H1 (cell line): Measurements from ENCODE around the gene ZNF619. TPM values are rescaled to one million over a fixed set of nuclear protein-coding genes. Genes with fewer than 3 reads are reported as not detected.

Source experiments
- CTCF ChIA-PET: fragments of 300-600 bp; sonication (Branson Sonifier 250); formaldehyde crosslinking; loops from one replicate; lab custom pipeline; 2021; ENCODE audit not compliant: partially characterized antibody; lab: Charles Lee
- POLR2A ChIA-PET: fragments of 300-600 bp; sonication (Branson Sonifier 250); formaldehyde crosslinking; loops from one replicate; lab custom pipeline; 2021; ENCODE audit warnings: inconsistent platforms; ENCODE audit not compliant: partially characterized antibody; lab: Charles Lee
- DNase-seq, 2 experiments: peaks; one replicate each; pipeline versions ENCODE4 v3.0.0 to v3.0.0-alpha.2; 2010 to 2022; ENCODE audit warnings: low spot score in 2 of 2, low read depth in 1 of 2, mixed read lengths in 1 of 2
- FAIRE-seq: peaks from 2 replicates; lab custom pipeline; 2011; peaks lifted over from hg19 to GRCh38; lab: Jason Lieb, UNC
- H2AFZ ChIP-seq: 2 replicates; pipeline ENCODE4 v1.8.1; 2012; ENCODE audit warnings: low read length, inconsistent platforms
- H2AK5ac ChIP-seq: 2 replicates; pipeline ENCODE4 v1.6.1; 2013; ENCODE audit warnings: low read depth, low read length
- H2BK120ac ChIP-seq: replicated peaks from 2 replicates; pipeline ENCODE3; 2013; ENCODE audit warnings: low read depth, low read length, inconsistent platforms
- H2BK12ac ChIP-seq: 2 replicates; pipeline ENCODE4 v1.6.1; 2013; ENCODE audit warnings: low read depth, low read length
- H2BK15ac ChIP-seq: 2 replicates; pipeline ENCODE4 v1.6.1; 2013; ENCODE audit warnings: low read length
- H2BK20ac ChIP-seq: 2 replicates; pipeline ENCODE4 v1.6.1; 2013; ENCODE audit warnings: low read length
- H2BK5ac ChIP-seq: 2 replicates; pipeline ENCODE4 v1.6.1; 2013; ENCODE audit warnings: low read depth, low read length
- H3K14ac ChIP-seq: 2 replicates; pipeline ENCODE4 v1.6.1; 2013; ENCODE audit warnings: inconsistent platforms; ENCODE audit not compliant: insufficient read length
- H3K18ac ChIP-seq: 2 replicates; pipeline ENCODE4 v1.6.1; 2013; ENCODE audit warnings: low read length; ENCODE audit errors: extremely low read depth
- H3K23ac ChIP-seq: 2 replicates; pipeline ENCODE4 v1.6.1; 2013; ENCODE audit warnings: inconsistent platforms; ENCODE audit not compliant: insufficient read length
- H3K23me2 ChIP-seq: 2 replicates; pipeline ENCODE4 v1.6.1; 2013; ENCODE audit warnings: low read depth, low read length
- H3K27ac ChIP-seq: 2 replicates; pipeline ENCODE4 v1.6.1; 2011; ENCODE audit warnings: low read depth, low read length, inconsistent platforms
- H3K27me3 ChIP-seq, 4 experiments: replicated peaks in 1 of 4; 1 replicate in 1 of 4; 2 replicates in 3 of 4; pipeline versions ENCODE4 v1.6.1 to v1.8.1; 2011 to 2013; ENCODE audit warnings: low read length in 3 of 4, mild to moderate bottlenecking in 3 of 4, inconsistent platforms in 2 of 4, mixed read lengths in 2 of 4, moderate library complexity in 1 of 4; ENCODE audit not compliant: control insufficient read depth in 3 of 4, insufficient read depth in 3 of 4; ENCODE audit errors: extremely low read depth in 1 of 4
- H3K36me3 ChIP-seq, 4 experiments: 2 replicates each; pipeline versions ENCODE4 v1.6.1 to v1.8.1; 2011 to 2013; ENCODE audit warnings: mild to moderate bottlenecking in 4 of 4, low read length in 3 of 4, moderate library complexity in 2 of 4, control low read depth in 1 of 4, inconsistent platforms in 1 of 4; ENCODE audit not compliant: insufficient read depth in 4 of 4, control insufficient read depth in 2 of 4
- H3K4ac ChIP-seq: replicated peaks from 2 replicates; pipeline ENCODE3; 2013; ENCODE audit warnings: low read length, low read depth, mixed read lengths, inconsistent platforms; ENCODE audit not compliant: insufficient read length
- H3K4me1 ChIP-seq, 4 experiments: replicated peaks in 1 of 4; 1 replicate in 1 of 4; 2 replicates in 3 of 4; pipeline versions ENCODE4 v1.6.1 to v1.8.1; 2011 to 2013; ENCODE audit warnings: low read length in 3 of 4, inconsistent platforms in 2 of 4, mixed read lengths in 1 of 4; ENCODE audit not compliant: insufficient read depth in 4 of 4, control insufficient read depth in 3 of 4
- H3K4me2 ChIP-seq, 2 experiments: 2 replicates each; pipeline versions ENCODE4 v1.6.1 to v1.8.1; 2011 to 2013; ENCODE audit warnings: low read depth in 2 of 2, low read length in 2 of 2, control low read depth in 1 of 2, inconsistent platforms in 1 of 2, mild to moderate bottlenecking in 1 of 2; ENCODE audit not compliant: insufficient read depth in 1 of 2
- H3K4me3 ChIP-seq, 4 experiments: fragments of 200-600, 300-600 bp in 1 of 4; sonication (generic), shearing (Covaris generic), sonication (Bioruptor Twin) in 1 of 4; 2 replicates each; pipeline versions ENCODE4 v1.5.1 to v1.8.1; 2011 to 2016; ENCODE audit warnings: low read length in 4 of 4, low read depth in 3 of 4, control low read depth in 2 of 4, inconsistent platforms in 2 of 4, mild to moderate bottlenecking in 2 of 4, mixed read lengths in 1 of 4, moderate library complexity in 1 of 4; ENCODE audit not compliant: insufficient read depth in 2 of 4; ENCODE audit errors: extremely low read depth in 1 of 4
- H3K56ac ChIP-seq: replicated peaks from 2 replicates; pipeline ENCODE3; 2013; ENCODE audit warnings: low read depth, mild to moderate bottlenecking, mixed read lengths, low read length, inconsistent platforms; ENCODE audit not compliant: insufficient read length
- H3K79me1 ChIP-seq: 2 replicates; pipeline ENCODE4 v1.6.1; 2013; ENCODE audit warnings: low read depth, low read length, control low read depth
- H3K79me2 ChIP-seq, 2 experiments: 2 replicates each; pipeline versions ENCODE4 v1.6.1 to v1.8.1; 2012 to 2013; ENCODE audit warnings: low read length in 2 of 2, mild to moderate bottlenecking in 2 of 2, inconsistent platforms in 1 of 2; ENCODE audit not compliant: insufficient read depth in 2 of 2, control insufficient read depth in 1 of 2
- H3K9ac ChIP-seq, 4 experiments: replicated peaks in 1 of 4; 1 replicate in 1 of 4; 2 replicates in 3 of 4; pipeline versions ENCODE4 v1.6.1 to v1.8.1; 2011 to 2013; ENCODE audit warnings: low read depth in 3 of 4, low read length in 3 of 4, control low read depth in 2 of 4, mild to moderate bottlenecking in 2 of 4, moderate library complexity in 2 of 4, inconsistent platforms in 1 of 4; ENCODE audit errors: extremely low read depth in 1 of 4
- H3K9me3 ChIP-seq, 2 experiments: 2 replicates each; pipeline versions ENCODE4 v1.6.1 to v1.8.1; 2012 to 2013; ENCODE audit warnings: mild to moderate bottlenecking in 2 of 2, moderate library complexity in 2 of 2, control low read depth in 1 of 2, inconsistent platforms in 1 of 2, low read depth in 1 of 2, low read length in 1 of 2, mixed read lengths in 1 of 2; ENCODE audit not compliant: insufficient read depth in 2 of 2
- H4K20me1 ChIP-seq, 2 experiments: replicated peaks in 1 of 2; 2 replicates each; pipeline versions ENCODE3 to v1.8.1; 2011 to 2013; ENCODE audit warnings: inconsistent platforms in 2 of 2, low read length in 2 of 2, mild to moderate bottlenecking in 1 of 2; ENCODE audit not compliant: insufficient read depth in 2 of 2, control insufficient read depth in 1 of 2
- H4K5ac ChIP-seq: 2 replicates; pipeline ENCODE4 v1.6.1; 2013; ENCODE audit warnings: low read length, low read depth, mixed read lengths, inconsistent platforms; ENCODE audit not compliant: insufficient read length
- H4K8ac ChIP-seq: 2 replicates; pipeline ENCODE4 v1.8.0; 2013; ENCODE audit warnings: mild to moderate bottlenecking, moderate library complexity, low read length, inconsistent platforms; ENCODE audit not compliant: insufficient read depth; ENCODE audit errors: extremely low read depth
- H4K91ac ChIP-seq: replicated peaks from 2 replicates; pipeline ENCODE3; 2013; ENCODE audit warnings: low read length, mixed read lengths, inconsistent platforms; ENCODE audit not compliant: insufficient read length
- BCL11A ChIP-seq, 2 experiments: IDR thresholded peaks; one replicate each; pipeline ENCODE4 v1.6.1; 2011; ENCODE audit warnings: low read depth in 2 of 2, low read length in 2 of 2, mild to moderate bottlenecking in 2 of 2
- CREB1 ChIP-seq: IDR thresholded peaks from 2 replicates; pipeline ENCODE4 v1.6.1; 2012; ENCODE audit warnings: inconsistent platforms
- FOSL1 ChIP-seq: IDR thresholded peaks from 2 replicates; pipeline ENCODE4 v1.6.1; 2011; ENCODE audit warnings: mild to moderate bottlenecking, low read depth, low read length, moderate library complexity; ENCODE audit not compliant: insufficient read depth
- KDM1A ChIP-seq: fragments of 200-600, 300-600 bp; sonication (generic); IDR thresholded peaks from 2 replicates; pipeline ENCODE4 v1.7.1; 2016; ENCODE audit warnings: mild to moderate bottlenecking, low read length, borderline replicate concordance
- NANOG ChIP-seq: IDR thresholded peaks from 2 replicates; pipeline ENCODE4 v1.6.1; 2011; ENCODE audit warnings: low read length, low read depth, mild to moderate bottlenecking, inconsistent platforms; ENCODE audit not compliant: insufficient read depth, poor library complexity, severe bottlenecking
- POLR2AphosphoS5 ChIP-seq: IDR thresholded peaks from 2 replicates; pipeline ENCODE4 v1.6.1; 2011; ENCODE audit warnings: low read depth, low read length
- RBBP5 ChIP-seq: IDR thresholded peaks from 2 replicates; pipeline ENCODE4 v1.7.1; 2012; ENCODE audit warnings: low read depth, mild to moderate bottlenecking, inconsistent platforms, low read length, moderate library complexity, borderline replicate concordance
- RXRA ChIP-seq: IDR thresholded peaks from 2 replicates; pipeline ENCODE4 v1.6.1; 2011; ENCODE audit warnings: low read depth, mild to moderate bottlenecking, low read length, moderate library complexity; ENCODE audit not compliant: insufficient read depth
- SIN3A ChIP-seq, 2 experiments: IDR thresholded peaks in 1 of 2; conservative IDR thresholded peaks in 1 of 2; 2 replicates each; pipeline ENCODE4 v1.6.1; 2011 to 2012; ENCODE audit warnings: low read length in 2 of 2, improper control_type of control experiment in 1 of 2, low read depth in 1 of 2, mild to moderate bottlenecking in 1 of 2
- SIX5 ChIP-seq: IDR thresholded peaks from 2 replicates; pipeline ENCODE4 v1.6.1; 2011; ENCODE audit warnings: mild to moderate bottlenecking, low read depth, low read length
- SP4 ChIP-seq: IDR thresholded peaks from 2 replicates; pipeline ENCODE4 v1.6.1; 2012; ENCODE audit warnings: low read length, inconsistent platforms
- SUZ12 ChIP-seq: fragments of 200-600 bp; sonication (generic); IDR thresholded peaks from 2 replicates; pipeline ENCODE4 v1.6.1; 2012; ENCODE audit warnings: mild to moderate bottlenecking, inconsistent platforms, low read length, moderate library complexity, mixed read lengths
- TEAD4 ChIP-seq: IDR thresholded peaks from 2 replicates; pipeline ENCODE4 v1.6.1; 2012; ENCODE audit warnings: low read depth, low read length, inconsistent platforms, mixed read lengths
- WGBS, 2 experiments: shearing (Covaris generic) in 1 of 2; methylation state at CpG; one replicate each; pipeline versions ENCODE4 v1.1.6 to v1.1.7; 2013 to 2015; ENCODE audit warnings: low lambda C conversion rate in 2 of 2, mixed read lengths in 2 of 2, inconsistent platforms in 1 of 2, low coverage in 1 of 2, missing lambda C conversion rate in 1 of 2; ENCODE audit not compliant: insufficient replicate concordance in 2 of 2, insufficient coverage in 1 of 2, insufficient read length in 1 of 2; ENCODE audit errors: extremely low coverage in 1 of 2, missing lambda C conversion rate in 1 of 2; 5-methylcytosine and 5-hydroxymethylcytosine counted together
- polyA plus RNA-seq, 7 experiments: library from polyadenylated mRNA; depleted of rRNA in 3 of 7; stranded (reverse) in 5 of 7; unstranded in 2 of 7; fragments of >200 nt in 5 of 7; fragments of 200-250 nt in 2 of 7; gene quantifications; 1 replicate in 5 of 7; 2 replicates in 1 of 7; 4 replicates in 1 of 7; pipeline versions ENCODE4 v1.2.1 to v1.2.3, GENCODE V29; 2011 to 2013; ENCODE audit warnings: missing spikeins in 2 of 7, mixed read lengths in 2 of 7
- total RNA-seq: library from RNA; stranded (reverse); fragmentation: NEBNext Ultra II Directional; extraction: Animal tissue kit (Norgen Biotek cat#: 25700); gene quantifications from 2 replicates; pipeline ENCODE4 v1.2.1, GENCODE V29; 2021
- TF ChIP-seq, protein P1 (sequence below): IDR thresholded peaks from 2 replicates; pipeline ENCODE4 v1.6.1; 2011; ENCODE audit warnings: low read length, improper control_type of control experiment

The ZNF619 gene
- total and polyA plus RNA-seq, 2 of the 8 experiments (the other 6 are each of a cell fraction or from before 2014, with no cell fraction given) = 2.3 to 8.2 TPM

DNA sequence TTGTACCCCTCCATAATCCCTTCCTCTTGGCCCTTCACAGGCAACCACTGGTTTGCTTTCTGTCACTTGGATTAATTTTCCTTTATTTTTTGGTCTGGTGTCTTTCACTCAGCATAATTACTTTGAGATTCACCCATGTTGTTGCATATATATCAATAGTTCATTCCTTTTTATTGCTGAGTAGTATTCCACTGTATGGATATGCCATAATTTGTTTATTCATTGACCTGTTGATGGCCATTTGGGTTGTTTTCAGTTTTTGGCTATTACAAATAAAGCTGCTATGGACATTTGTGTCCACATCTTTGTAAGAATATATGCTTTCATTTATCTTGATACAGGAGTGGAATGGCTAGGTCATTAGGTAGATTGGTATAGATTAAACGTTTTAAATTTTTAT lies 41.9 kb downstream of the ZNF619 start:
- no peak overlapping the region for H2BK120ac ChIP-seq
- no peak overlapping the region for H3K27ac ChIP-seq
- no peaks in the 10 kb centered on the region for H3K4me1 ChIP-seq
- no peaks in the 10 kb centered on the region; the same call in 1 of the 2 replicates for H3K23me2 ChIP-seq
- no peak overlapping the region for H3K4ac ChIP-seq
- no peak overlapping the region for H3K18ac ChIP-seq
- H3K14ac ChIP-seq = no peak overlapping the region
- no peak overlapping the region for H2BK20ac ChIP-seq
- H3K36me3 ChIP-seq = peaks cover 3 to 24% (median 14%) of the 10 kb centered on the region in 4 experiments; a peak in 7 of 8 replicates
- no peak overlapping the region for H2BK15ac ChIP-seq
- no peaks in the 10 kb centered on the region for H3K79me1 ChIP-seq
- H3K27me3 ChIP-seq = no peaks in the 10 kb centered on the region
- H3K9me3 ChIP-seq = no peaks in the 10 kb centered on the region
- no peak overlapping the region for H3K4me2 ChIP-seq
- H4K20me1 ChIP-seq = no peaks in the 10 kb centered on the region
- no peak overlapping the region for H3K9ac ChIP-seq
- no peak overlapping the region for H3K56ac ChIP-seq
- 84 to 100% methylated on average over 1 of the region's 1 CpG for WGBS, 2 experiments
- ChIA-PET CTCF (no interaction called here), POLR2A (interaction anchor here (1.8 kb wide), 1 partner anchor 13 kb away, joined by 7 read pairs; the partner anchor contains the start of gene ZNF620)
- H4K5ac ChIP-seq = no peak overlapping the region
- H3K23ac ChIP-seq = no peak overlapping the region
- DNase-seq = no peak
- H3K4me3 ChIP-seq = no peak overlapping the region
- no peak overlapping the region for H2BK12ac ChIP-seq
- H2AK5ac ChIP-seq = no peak overlapping the region
- no peak overlapping the region for H2AFZ ChIP-seq
- H3K79me2 ChIP-seq = no peaks in the 10 kb centered on the region
- H2BK5ac ChIP-seq = no peak overlapping the region
- H4K91ac ChIP-seq = no peak overlapping the region
- no peak for FAIRE-seq
- H4K8ac ChIP-seq = no peak overlapping the region
- TF ChIP-seq NANOG (no peak), KDM1A (no peak), CREB1 (no peak), SIN3A (conservative IDR thresholded peaks at IDR 0.05 in 1 of 2, IDR thresholded peaks at IDR 0.05 in 1 of 2; ENCODE audit: low read depth in 1 of 2, low read length in 2 of 2) (no peak), SIX5 (no peak), FOSL1 (no peak), SUZ12 (no peak), RBBP5 (no peak), RXRA (no peak), POLR2AphosphoS5 (no peak), TEAD4 (no peak), BCL11A (IDR thresholded peaks at IDR 0.05; ENCODE audit: low read depth in 2 of 2, low read length in 2 of 2) (no peak), SP4 (no peak)
- TF ChIP-seq, protein P1, sequence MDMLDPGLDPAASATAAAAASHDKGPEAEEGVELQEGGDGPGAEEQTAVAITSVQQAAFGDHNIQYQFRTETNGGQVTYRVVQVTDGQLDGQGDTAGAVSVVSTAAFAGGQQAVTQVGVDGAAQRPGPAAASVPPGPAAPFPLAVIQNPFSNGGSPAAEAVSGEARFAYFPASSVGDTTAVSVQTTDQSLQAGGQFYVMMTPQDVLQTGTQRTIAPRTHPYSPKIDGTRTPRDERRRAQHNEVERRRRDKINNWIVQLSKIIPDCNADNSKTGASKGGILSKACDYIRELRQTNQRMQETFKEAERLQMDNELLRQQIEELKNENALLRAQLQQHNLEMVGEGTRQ = no peak
